Measurements from ENCODE around the gene MAGEA2.
"Not testable (repeated sequence)": the region's sequence is repeated elsewhere in the genome, so short reads cannot be mapped to it uniquely, and the experiment has no call there.

The MAGEA2 gene

DNA sequence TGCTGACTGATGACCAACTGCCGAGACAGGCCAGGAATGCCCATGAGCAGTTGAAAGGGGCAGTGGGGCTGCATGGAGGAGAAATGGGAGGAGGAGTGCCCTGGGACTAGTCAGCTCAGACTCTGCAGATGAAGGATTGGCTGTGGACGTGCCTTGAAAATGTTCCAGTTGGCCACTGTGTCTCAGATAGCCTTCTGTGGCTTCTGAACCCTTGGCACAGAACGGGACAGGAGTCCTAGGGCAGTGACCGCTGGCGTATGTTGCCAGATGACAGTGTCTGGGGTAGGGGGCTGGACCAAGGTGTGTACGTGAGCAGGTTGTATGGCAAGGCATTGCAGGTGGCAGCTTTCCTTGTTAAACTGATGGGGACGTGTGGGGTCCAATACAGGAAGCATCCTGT is 47.1 kb downstream of the MAGEA2 start:
- DNase-seq = not testable (repeated sequence)

DNA sequence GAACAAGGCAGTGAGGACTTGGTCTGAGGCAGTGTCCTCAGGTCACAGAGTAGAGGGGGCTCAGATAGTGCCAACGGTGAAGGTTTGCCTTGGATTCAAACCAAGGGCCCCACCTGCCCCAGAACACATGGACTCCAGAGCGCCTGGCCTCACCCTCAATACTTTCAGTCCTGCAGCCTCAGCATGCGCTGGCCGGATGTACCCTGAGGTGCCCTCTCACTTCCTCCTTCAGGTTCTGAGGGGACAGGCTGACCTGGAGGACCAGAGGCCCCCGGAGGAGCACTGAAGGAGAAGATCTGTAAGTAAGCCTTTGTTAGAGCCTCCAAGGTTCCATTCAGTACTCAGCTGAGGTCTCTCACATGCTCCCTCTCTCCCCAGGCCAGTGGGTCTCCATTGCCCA is 53.3 kb downstream of the MAGEA2 start:
- DNase-seq = not testable (repeated sequence)
